HepG2 (cell line): Measurements from ENCODE around the gene S100A6. TPM values are rescaled to one million over a fixed set of nuclear protein-coding genes. Genes with fewer than 3 reads are reported as not detected.

Experiments
- CBX2 ChIP-seq, 2 experiments: fragments of 200-600 bp in 1 of 2; sonication (generic); formaldehyde crosslinking in 1 of 2; IDR thresholded peaks; 2 replicates each; pipeline versions ENCODE4 v1.7.0 to v1.8.1; 2018 to 2022; ENCODE audit warnings: low read depth in 2 of 2, low read length in 1 of 2, mild to moderate bottlenecking in 1 of 2, missing genetic modification reagents in 1 of 2
- CSRNP1 ChIP-seq: sonication (generic); formaldehyde crosslinking; IDR thresholded peaks from 2 replicates; pipeline ENCODE4 v1.8.1; 2023; ENCODE audit warnings: mild to moderate bottlenecking, missing genetic modification reagents
- EP300 ChIP-seq, 3 experiments: sonication (generic) in 1 of 3; formaldehyde crosslinking in 1 of 3; IDR thresholded peaks; 2 replicates each; pipeline versions ENCODE4 v1.5.1 to v1.6.1; 2011 to 2020; ENCODE audit warnings: low read depth in 2 of 3, low read length in 2 of 3, borderline replicate concordance in 1 of 3, improper control_type of control experiment in 1 of 3, mild to moderate bottlenecking in 1 of 3, missing genetic modification reagents in 1 of 3, moderate library complexity in 1 of 3
- ERF ChIP-seq: IDR thresholded peaks from 2 replicates; pipeline ENCODE4 v1.6.1; 2018; ENCODE audit warnings: missing biosample characterization, missing genetic modification reagents
- GTF3A ChIP-seq: sonication (generic); formaldehyde crosslinking; conservative IDR thresholded peaks from 2 replicates; pipeline ENCODE4 v1.4.0; 2020; ENCODE audit warnings: mild to moderate bottlenecking, missing genetic modification reagents
- GZF1 ChIP-seq: sonication (generic); formaldehyde crosslinking; IDR thresholded peaks from 2 replicates; pipeline ENCODE4 v1.5.1; 2020; ENCODE audit warnings: mild to moderate bottlenecking, missing genetic modification reagents
- JUN ChIP-seq: sonication (generic); formaldehyde crosslinking; IDR thresholded peaks from 2 replicates; pipeline ENCODE4 v1.4.0; 2020; ENCODE audit warnings: mild to moderate bottlenecking, missing genetic modification reagents
- POLR2AphosphoS5 ChIP-seq: IDR thresholded peaks from 2 replicates; pipeline ENCODE4 v1.6.1; 2012; ENCODE audit warnings: low read depth, low read length
- PRMT3 ChIP-seq: sonication (generic); formaldehyde crosslinking; IDR thresholded peaks from 2 replicates; pipeline ENCODE4 v1.8.1; 2022; ENCODE audit warnings: low read depth, mild to moderate bottlenecking, moderate library complexity, missing genetic modification reagents, borderline replicate concordance
- SKIL ChIP-seq: sonication (generic); formaldehyde crosslinking; IDR thresholded peaks from 2 replicates; pipeline ENCODE4 v1.8.0; 2022; ENCODE audit warnings: missing genetic modification reagents, mild to moderate bottlenecking, moderate library complexity, borderline replicate concordance
- THAP11 ChIP-seq: IDR thresholded peaks from 2 replicates; pipeline ENCODE4 v1.6.1; 2016; ENCODE audit warnings: missing biosample characterization, missing genetic modification reagents
- YY1 ChIP-seq: IDR thresholded peaks from 2 replicates; pipeline ENCODE4 v1.6.1; 2011; ENCODE audit warnings: low read length, low read depth, moderate library complexity, mild to moderate bottlenecking; ENCODE audit not compliant: insufficient read depth, insufficient replicate concordance
- ZFP37 ChIP-seq: sonication (generic); formaldehyde crosslinking; IDR thresholded peaks from 2 replicates; pipeline ENCODE4 v1.4.0; 2020; ENCODE audit warnings: missing genetic modification reagents, borderline replicate concordance
- ZNF143 ChIP-seq: sonication (generic); formaldehyde crosslinking; IDR thresholded peaks from 2 replicates; pipeline ENCODE4 v1.4.0; 2020; ENCODE audit warnings: missing genetic modification reagents
- ZNF513 ChIP-seq: sonication (generic); formaldehyde crosslinking; conservative IDR thresholded peaks from 2 replicates; pipeline ENCODE4 v1.5.0; 2020; ENCODE audit warnings: missing genetic modification reagents
- ZNF580 ChIP-seq: IDR thresholded peaks from 2 replicates; pipeline ENCODE4 v1.6.1; 2016; ENCODE audit warnings: low read depth, borderline replicate concordance
- ZNF772 ChIP-seq: sonication (generic); formaldehyde crosslinking; IDR thresholded peaks from 2 replicates; pipeline ENCODE4 v1.5.0; 2020; ENCODE audit warnings: mild to moderate bottlenecking, missing genetic modification reagents
- polyA plus RNA-seq, 8 experiments: library from polyadenylated mRNA; depleted of rRNA in 3 of 8; stranded (reverse) in 7 of 8; unstranded in 1 of 8; fragments of >200 nt; fragmentation: Illumina TruSeq in 4 of 8; extraction: Trizol in 4 of 8; gene quantifications; 2 replicates each; pipeline versions ENCODE4 v1.2.1 to v1.2.3, GENCODE V29; 2011 to 2016; ENCODE audit warnings: low read depth in 4 of 8, missing spikeins in 1 of 8, mixed read lengths in 1 of 8; ENCODE audit not compliant: insufficient read depth in 1 of 8
- total RNA-seq, 5 experiments: library from RNA; depleted of rRNA; stranded (reverse); fragments of >200 nt; fragmentation: Illumina TruSeq; extraction: Trizol; gene quantifications; 2 replicates each; pipeline ENCODE4 v1.2.3, GENCODE V29; 2016; ENCODE audit warnings: low read depth in 1 of 5
- TF ChIP-seq, protein P1 (sequence below): sonication (generic); formaldehyde crosslinking; IDR thresholded peaks from 2 replicates; pipeline ENCODE4 v1.5.1; 2020; ENCODE audit warnings: mild to moderate bottlenecking, missing genetic modification reagents, moderate library complexity
- TF ChIP-seq, protein P2 (sequence below): sonication (generic); formaldehyde crosslinking; IDR thresholded peaks from 2 replicates; pipeline ENCODE4 v1.8.1; 2023; ENCODE audit warnings: mild to moderate bottlenecking, missing genetic modification reagents

S100A6 gene
- total and polyA plus RNA-seq, 2 of the 13 experiments (the other 11 are each of a cell fraction or from before 2014, with no cell fraction given), result 72.9 to 85.0 TPM

- TF ChIP-seq SKIL (CRISPR knock-in tag) (no peak), POLR2AphosphoS5 (peak; percentile 72), ZNF580 (CRISPR knock-in tag) (no peak), ZNF513 (CRISPR knock-in tag) (no peak), YY1 (peak; percentile 71), EP300 (IDR thresholded peaks at IDR 0.05; ENCODE audit: low read depth in 2 of 2, low read length in 2 of 2) (peak in 1 of 2 experiments; percentile 87; a peak in 2 of 4 replicates), EP300 (CRISPR knock-in tag; IDR thresholded peaks at IDR 0.05; ENCODE audit: borderline replicate concordance) (no peak), CBX2 (IDR thresholded peaks at IDR 0.05; ENCODE audit: low read depth, low read length) (no peak), CBX2 (CRISPR knock-in tag; IDR thresholded peaks at IDR 0.05; ENCODE audit: low read depth) (no peak), ERF (peak; percentile 38; the same call in 1 of the 2 replicates), GZF1 (no peak), ZNF143 (0 out of 2 replicates have a peak, but pooled peaks have one; percentile 23), CSRNP1 (CRISPR knock-in tag) (no peak; the same call in 1 of the 2 replicates), JUN (CRISPR knock-in tag) (no peak), PRMT3 (no peak), GTF3A (no peak), ZFP37 (CRISPR knock-in tag) (no peak), ZNF772 (CRISPR knock-in tag) (peak; percentile 88), THAP11 (CRISPR knock-in tag) (0 out of 2 replicates have a peak, but pooled peaks have one; percentile 37)
- TF ChIP-seq, protein P1, sequence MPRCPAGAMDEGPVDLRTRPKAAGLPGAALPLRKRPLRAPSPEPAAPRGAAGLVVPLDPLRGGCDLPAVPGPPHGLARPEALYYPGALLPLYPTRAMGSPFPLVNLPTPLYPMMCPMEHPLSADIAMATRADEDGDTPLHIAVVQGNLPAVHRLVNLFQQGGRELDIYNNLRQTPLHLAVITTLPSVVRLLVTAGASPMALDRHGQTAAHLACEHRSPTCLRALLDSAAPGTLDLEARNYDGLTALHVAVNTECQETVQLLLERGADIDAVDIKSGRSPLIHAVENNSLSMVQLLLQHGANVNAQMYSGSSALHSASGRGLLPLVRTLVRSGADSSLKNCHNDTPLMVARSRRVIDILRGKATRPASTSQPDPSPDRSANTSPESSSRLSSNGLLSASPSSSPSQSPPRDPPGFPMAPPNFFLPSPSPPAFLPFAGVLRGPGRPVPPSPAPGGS (CRISPR knock-in tag), result no peak
- TF ChIP-seq, protein P2, sequence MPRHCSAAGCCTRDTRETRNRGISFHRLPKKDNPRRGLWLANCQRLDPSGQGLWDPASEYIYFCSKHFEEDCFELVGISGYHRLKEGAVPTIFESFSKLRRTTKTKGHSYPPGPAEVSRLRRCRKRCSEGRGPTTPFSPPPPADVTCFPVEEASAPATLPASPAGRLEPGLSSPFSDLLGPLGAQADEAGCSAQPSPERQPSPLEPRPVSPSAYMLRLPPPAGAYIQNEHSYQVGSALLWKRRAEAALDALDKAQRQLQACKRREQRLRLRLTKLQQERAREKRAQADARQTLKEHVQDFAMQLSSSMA, result no peak
Measured at GRCh38 chr1:153545067-153546055, 9.6 kb upstream of the S100A6 start, which contains the start of gene S100A4 (continued).
